Body of pancreas (tissue), 4 donors: Measurements from ENCODE around the gene CPEB4.

ENCODE experiments used
- CTCF ChIP-seq, 7 experiments: fragments of 450-650 bp in 4 of 7; fragments of 200-600 bp in 3 of 7; sonication (generic) in 3 of 7; IDR thresholded peaks; one replicate each; pipeline ENCODE4 v1.5.1; 2016 to 2019; ENCODE audit warnings: antibody characterized with exemption in 7 of 7
- POLR2A ChIP-seq, 3 donors: fragments of 450-650 bp; IDR thresholded peaks; one replicate each; pipeline ENCODE4 v1.6.1; 2016; ENCODE audit warnings: antibody characterized with exemption in 3 of 3, mild to moderate bottlenecking in 2 of 3

DNA sequence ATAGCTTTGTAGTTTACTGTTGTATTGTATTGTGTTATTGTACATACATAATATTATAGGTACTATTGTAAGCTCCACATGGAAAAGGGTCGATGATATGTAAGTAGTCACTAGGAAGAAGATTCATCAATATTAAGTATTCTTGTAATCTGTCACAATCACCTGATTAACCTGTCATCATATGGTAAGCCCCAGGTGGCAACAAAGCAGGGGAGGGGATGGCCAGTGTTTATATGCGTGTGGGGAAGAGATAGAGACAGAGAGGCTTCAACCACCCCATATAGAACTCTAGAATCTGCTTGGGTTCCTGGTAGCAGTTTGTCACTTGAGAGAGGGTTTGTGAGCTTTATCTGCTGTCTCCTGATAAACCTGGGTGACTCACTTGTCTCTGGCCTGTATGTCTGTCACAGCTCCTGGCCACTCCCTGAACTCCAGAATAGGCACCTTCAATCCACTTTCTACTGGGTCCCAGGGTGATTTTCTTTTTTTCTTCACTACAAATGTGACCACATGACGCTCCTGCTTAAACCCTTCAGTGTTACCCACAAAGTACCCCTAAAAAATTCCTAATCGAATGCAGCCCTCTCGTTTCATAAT, 48.9 kb upstream of the CPEB4 start:
- no peak for TF ChIP-seq CTCF (IDR thresholded peaks at IDR 0.05)
- TF ChIP-seq POLR2A (IDR thresholded peaks at IDR 0.05), result no peak
